Right lobe of liver (tissue), 4 donors: ENCODE measurements around the gene DSCAML1.

Experiments
- POLR2A ChIP-seq: fragments of 450-650 bp; IDR thresholded peaks from one replicate; pipeline ENCODE4 v1.6.1; 2017; ENCODE audit warnings: antibody characterized with exemption, mild to moderate bottlenecking
- TF ChIP-seq, protein P1 (sequence below), 4 donors: fragments of 200-600 bp in 3 of 4; fragments of 450-650 bp in 1 of 4; IDR thresholded peaks; one replicate each; pipeline versions ENCODE4 v1.5.1 to v1.8.0; 2016 to 2022; ENCODE audit warnings: antibody characterized with exemption in 4 of 4, mild to moderate bottlenecking in 2 of 4
- donor health status: DM: no; HTN: no; CAD: no.
- donor health status: DM: no; HTN: no; CAD: no.
- donor health status: DM: no; HTN: yes; CAD: no.

DNA sequence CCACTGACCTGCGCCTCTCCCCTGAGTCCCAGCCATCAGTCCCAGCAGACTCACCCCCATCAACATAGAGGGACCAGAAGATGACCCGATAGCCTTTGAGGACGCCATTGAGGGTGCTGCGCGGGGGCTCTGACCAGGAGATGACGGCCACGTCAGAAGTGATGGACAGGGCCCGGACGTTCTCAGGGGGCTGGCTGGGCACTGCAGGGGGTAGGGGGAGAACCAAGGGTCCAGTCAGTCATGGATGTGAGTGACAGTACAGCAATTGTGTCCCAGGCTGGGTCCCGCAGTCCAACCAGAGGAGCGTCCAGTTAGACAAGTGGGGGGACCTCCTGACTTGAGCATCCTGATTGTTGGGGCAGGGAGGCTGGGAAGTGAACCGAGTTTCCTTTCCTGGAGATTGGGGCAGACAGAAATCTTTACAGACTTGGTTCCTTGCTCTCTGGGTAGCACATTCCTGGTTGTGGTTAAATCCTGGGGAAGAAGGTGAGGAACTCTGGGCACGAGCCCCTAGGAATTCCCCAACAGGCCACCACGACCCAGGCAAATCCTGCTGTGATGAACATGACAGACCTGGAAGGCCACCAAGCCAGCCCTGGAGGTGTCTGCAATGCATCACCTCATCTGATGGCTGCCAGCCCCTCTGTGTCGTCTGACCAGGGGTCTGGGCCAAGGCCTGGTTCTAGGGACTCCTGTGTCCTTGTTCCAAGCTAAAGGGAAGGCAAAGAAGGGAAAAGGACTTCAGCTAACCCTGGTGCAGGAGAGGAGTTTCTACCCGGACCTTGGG, 335.4 kb downstream of the DSCAML1 start:
- TF ChIP-seq, protein P1, sequence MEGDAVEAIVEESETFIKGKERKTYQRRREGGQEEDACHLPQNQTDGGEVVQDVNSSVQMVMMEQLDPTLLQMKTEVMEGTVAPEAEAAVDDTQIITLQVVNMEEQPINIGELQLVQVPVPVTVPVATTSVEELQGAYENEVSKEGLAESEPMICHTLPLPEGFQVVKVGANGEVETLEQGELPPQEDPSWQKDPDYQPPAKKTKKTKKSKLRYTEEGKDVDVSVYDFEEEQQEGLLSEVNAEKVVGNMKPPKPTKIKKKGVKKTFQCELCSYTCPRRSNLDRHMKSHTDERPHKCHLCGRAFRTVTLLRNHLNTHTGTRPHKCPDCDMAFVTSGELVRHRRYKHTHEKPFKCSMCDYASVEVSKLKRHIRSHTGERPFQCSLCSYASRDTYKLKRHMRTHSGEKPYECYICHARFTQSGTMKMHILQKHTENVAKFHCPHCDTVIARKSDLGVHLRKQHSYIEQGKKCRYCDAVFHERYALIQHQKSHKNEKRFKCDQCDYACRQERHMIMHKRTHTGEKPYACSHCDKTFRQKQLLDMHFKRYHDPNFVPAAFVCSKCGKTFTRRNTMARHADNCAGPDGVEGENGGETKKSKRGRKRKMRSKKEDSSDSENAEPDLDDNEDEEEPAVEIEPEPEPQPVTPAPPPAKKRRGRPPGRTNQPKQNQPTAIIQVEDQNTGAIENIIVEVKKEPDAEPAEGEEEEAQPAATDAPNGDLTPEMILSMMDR (IDR thresholded peaks at IDR 0.05) = no peak
- TF ChIP-seq POLR2A = no peak
